HepG2 (cell line): ENCODE results near the gene UQCRC2. TPM values are rescaled to one million over a fixed set of nuclear protein-coding genes. Genes with fewer than 3 reads are reported as not detected.
A peak's percentile ranks its signal among the peaks of the same experiment; 100 is the strongest.

Experiments used
- AKAP8 ChIP-seq: sonication (generic); formaldehyde crosslinking; IDR thresholded peaks from 2 replicates; pipeline ENCODE4 v1.5.1; 2020; ENCODE audit warnings: mild to moderate bottlenecking, missing genetic modification reagents
- CBX2 ChIP-seq, 2 experiments: fragments of 200-600 bp in 1 of 2; sonication (generic); formaldehyde crosslinking in 1 of 2; IDR thresholded peaks; 2 replicates each; pipeline versions ENCODE4 v1.7.0 to v1.8.1; 2018 to 2022; ENCODE audit warnings: low read depth in 2 of 2, low read length in 1 of 2, mild to moderate bottlenecking in 1 of 2, missing genetic modification reagents in 1 of 2
- CHD2 ChIP-seq: IDR thresholded peaks from 2 replicates; pipeline ENCODE4 v1.6.1; 2011; ENCODE audit warnings: low read depth, low read length, improper control_type of control experiment
- GATA4 ChIP-seq: sonication (generic); IDR thresholded peaks from 2 replicates; pipeline ENCODE4 v1.6.1; 2016; ENCODE audit warnings: antibody characterized with exemption, low read depth, borderline replicate concordance
- IKZF1 ChIP-seq: fragments of 450-650 bp; IDR thresholded peaks from 2 replicates; pipeline ENCODE4 v1.7.1; 2016
- ISL2 ChIP-seq: sonication (generic); formaldehyde crosslinking; IDR thresholded peaks from 2 replicates; pipeline ENCODE4 v1.5.0; 2020; ENCODE audit warnings: missing genetic modification reagents
- KAT8 ChIP-seq: IDR thresholded peaks from 2 replicates; pipeline ENCODE4 v1.6.1; 2016; ENCODE audit warnings: missing genetic modification reagents, missing compliant biosample characterization
- MATR3 ChIP-seq: sonication (generic); formaldehyde crosslinking; IDR thresholded peaks from 2 replicates; pipeline ENCODE4 v1.4.0; 2020; ENCODE audit warnings: missing genetic modification reagents
- NFIB ChIP-seq: sonication (generic); formaldehyde crosslinking; IDR thresholded peaks from 2 replicates; pipeline ENCODE4 v1.9.0; 2021; ENCODE audit warnings: missing genetic modification reagents, mild to moderate bottlenecking, borderline replicate concordance
- RARA ChIP-seq: IDR thresholded peaks from 2 replicates; pipeline ENCODE4 v1.6.1; 2016; ENCODE audit warnings: missing genetic modification reagents, missing compliant biosample characterization
- SRY ChIP-seq: sonication (generic); formaldehyde crosslinking; IDR thresholded peaks from 2 replicates; pipeline ENCODE4 v1.8.0; 2022; ENCODE audit warnings: mild to moderate bottlenecking, missing genetic modification reagents
- TCF7L2 ChIP-seq: IDR thresholded peaks from 2 replicates; pipeline ENCODE4 v1.6.1; 2011; ENCODE audit warnings: mild to moderate bottlenecking, low read depth, low read length, moderate library complexity
- ZNF605 ChIP-seq: sonication (generic); formaldehyde crosslinking; IDR thresholded peaks from 2 replicates; pipeline ENCODE4 v1.8.0; 2022; ENCODE audit warnings: mild to moderate bottlenecking, missing genetic modification reagents
- polyA plus RNA-seq, 8 experiments: library from polyadenylated mRNA; depleted of rRNA in 3 of 8; stranded (reverse) in 7 of 8; unstranded in 1 of 8; fragments of >200 nt; fragmentation: Illumina TruSeq in 4 of 8; extraction: Trizol in 4 of 8; gene quantifications; 2 replicates each; pipeline versions ENCODE4 v1.2.1 to v1.2.3, GENCODE V29; 2011 to 2016; ENCODE audit warnings: low read depth in 4 of 8, missing spikeins in 1 of 8, mixed read lengths in 1 of 8; ENCODE audit not compliant: insufficient read depth in 1 of 8
- total RNA-seq, 5 experiments: library from RNA; depleted of rRNA; stranded (reverse); fragments of >200 nt; fragmentation: Illumina TruSeq; extraction: Trizol; gene quantifications; 2 replicates each; pipeline ENCODE4 v1.2.3, GENCODE V29; 2016; ENCODE audit warnings: low read depth in 1 of 5
- TF ChIP-seq, protein P1 (sequence below): conservative IDR thresholded peaks from 2 replicates; pipeline ENCODE4 v1.6.1; 2018; ENCODE audit warnings: missing genetic modification reagents
- TF ChIP-seq, protein P2 (sequence below): sonication (generic); formaldehyde crosslinking; IDR thresholded peaks from 2 replicates; pipeline ENCODE4 v1.5.1; 2020; ENCODE audit warnings: missing genetic modification reagents, mild to moderate bottlenecking, borderline replicate concordance
- TF ChIP-seq, protein P3 (sequence below): IDR thresholded peaks from 2 replicates; pipeline ENCODE4 v1.6.1; 2016; ENCODE audit warnings: missing compliant biosample characterization, missing genetic modification reagents, borderline replicate concordance
- TF ChIP-seq, protein P4 (sequence below): sonication (generic); formaldehyde crosslinking; IDR thresholded peaks from 2 replicates; pipeline ENCODE4 v1.5.1; 2020; ENCODE audit warnings: mild to moderate bottlenecking, moderate library complexity, missing genetic modification reagents
- TF ChIP-seq, protein P5 (sequence below): sonication (generic); formaldehyde crosslinking; IDR thresholded peaks from 2 replicates; pipeline ENCODE4 v1.5.0; 2020; ENCODE audit warnings: mild to moderate bottlenecking, missing genetic modification reagents
- TF ChIP-seq, protein P6 (sequence below), 2 experiments: fragments of 450-650 bp in 1 of 2; sonication (generic) in 1 of 2; formaldehyde crosslinking; IDR thresholded peaks; 2 replicates each; pipeline versions ENCODE4 v1.5.0 to v1.8.0; 2020 to 2022; ENCODE audit warnings: mild to moderate bottlenecking in 1 of 2, missing genetic modification reagents in 1 of 2

The UQCRC2 gene
- total and polyA plus RNA-seq, 2 of the 13 experiments (the other 11 are each of a cell fraction or from before 2014, with no cell fraction given): 442 to 536 TPM

DNA sequence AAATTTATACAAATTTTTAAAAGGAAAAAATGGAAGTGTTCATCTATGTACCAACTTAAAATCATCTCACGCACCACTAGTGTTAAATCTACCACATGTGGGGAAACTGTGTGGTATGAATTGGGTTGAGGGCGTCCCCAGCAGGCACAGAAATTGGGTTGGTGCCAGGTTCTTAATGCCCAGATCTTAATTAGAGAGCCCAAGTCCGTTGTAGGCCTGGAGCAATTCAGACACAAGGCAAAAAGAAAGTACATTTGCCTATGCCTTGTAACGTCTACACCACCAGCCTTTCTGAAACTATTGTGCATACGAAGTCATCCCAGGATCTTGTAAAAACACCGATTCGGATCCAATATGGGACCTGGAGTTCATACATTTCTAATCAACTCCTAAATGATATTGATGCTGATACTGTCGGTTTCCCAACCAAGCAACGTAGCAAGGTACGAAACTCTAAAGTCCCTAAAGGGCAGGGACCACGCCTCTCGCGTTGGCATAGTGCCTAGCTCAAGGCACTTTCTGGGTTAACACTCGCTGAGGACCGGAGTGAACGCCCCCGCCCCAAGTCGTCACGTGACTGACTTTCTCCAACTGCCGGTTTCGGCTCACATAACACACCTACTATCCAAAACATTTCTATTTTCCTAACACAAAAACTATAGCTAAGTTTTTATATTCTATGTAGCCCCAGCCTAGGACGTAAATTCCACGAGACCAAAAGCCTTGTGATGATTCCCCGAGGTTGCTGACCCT lies 945 bp upstream of the UQCRC2 start (continued):
- TF ChIP-seq, protein P1, sequence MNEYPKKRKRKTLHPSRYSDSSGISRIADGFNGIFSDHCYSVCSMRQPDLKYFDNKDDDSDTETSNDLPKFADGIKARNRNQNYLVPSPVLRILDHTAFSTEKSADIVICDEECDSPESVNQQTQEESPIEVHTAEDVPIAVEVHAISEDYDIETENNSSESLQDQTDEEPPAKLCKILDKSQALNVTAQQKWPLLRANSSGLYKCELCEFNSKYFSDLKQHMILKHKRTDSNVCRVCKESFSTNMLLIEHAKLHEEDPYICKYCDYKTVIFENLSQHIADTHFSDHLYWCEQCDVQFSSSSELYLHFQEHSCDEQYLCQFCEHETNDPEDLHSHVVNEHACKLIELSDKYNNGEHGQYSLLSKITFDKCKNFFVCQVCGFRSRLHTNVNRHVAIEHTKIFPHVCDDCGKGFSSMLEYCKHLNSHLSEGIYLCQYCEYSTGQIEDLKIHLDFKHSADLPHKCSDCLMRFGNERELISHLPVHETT: no peak
- no peak; the same call in 1 of the 2 replicates for TF ChIP-seq CHD2
- no peak for TF ChIP-seq KAT8 (CRISPR knock-in tag)
- TF ChIP-seq ISL2 (CRISPR knock-in tag): no peak
- TF ChIP-seq, protein P2, sequence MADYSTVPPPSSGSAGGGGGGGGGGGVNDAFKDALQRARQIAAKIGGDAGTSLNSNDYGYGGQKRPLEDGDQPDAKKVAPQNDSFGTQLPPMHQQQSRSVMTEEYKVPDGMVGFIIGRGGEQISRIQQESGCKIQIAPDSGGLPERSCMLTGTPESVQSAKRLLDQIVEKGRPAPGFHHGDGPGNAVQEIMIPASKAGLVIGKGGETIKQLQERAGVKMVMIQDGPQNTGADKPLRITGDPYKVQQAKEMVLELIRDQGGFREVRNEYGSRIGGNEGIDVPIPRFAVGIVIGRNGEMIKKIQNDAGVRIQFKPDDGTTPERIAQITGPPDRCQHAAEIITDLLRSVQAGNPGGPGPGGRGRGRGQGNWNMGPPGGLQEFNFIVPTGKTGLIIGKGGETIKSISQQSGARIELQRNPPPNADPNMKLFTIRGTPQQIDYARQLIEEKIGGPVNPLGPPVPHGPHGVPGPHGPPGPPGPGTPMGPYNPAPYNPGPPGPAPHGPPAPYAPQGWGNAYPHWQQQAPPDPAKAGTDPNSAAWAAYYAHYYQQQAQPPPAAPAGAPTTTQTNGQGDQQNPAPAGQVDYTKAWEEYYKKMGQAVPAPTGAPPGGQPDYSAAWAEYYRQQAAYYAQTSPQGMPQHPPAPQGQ (CRISPR knock-in tag): 0 out of 2 replicates have a peak, but pooled peaks have one; percentile 72
- no peak for TF ChIP-seq CBX2 (IDR thresholded peaks at IDR 0.05; ENCODE audit: low read depth, low read length)
- TF ChIP-seq CBX2 (CRISPR knock-in tag; IDR thresholded peaks at IDR 0.05; ENCODE audit: low read depth): no peak
- TF ChIP-seq, protein P3, sequence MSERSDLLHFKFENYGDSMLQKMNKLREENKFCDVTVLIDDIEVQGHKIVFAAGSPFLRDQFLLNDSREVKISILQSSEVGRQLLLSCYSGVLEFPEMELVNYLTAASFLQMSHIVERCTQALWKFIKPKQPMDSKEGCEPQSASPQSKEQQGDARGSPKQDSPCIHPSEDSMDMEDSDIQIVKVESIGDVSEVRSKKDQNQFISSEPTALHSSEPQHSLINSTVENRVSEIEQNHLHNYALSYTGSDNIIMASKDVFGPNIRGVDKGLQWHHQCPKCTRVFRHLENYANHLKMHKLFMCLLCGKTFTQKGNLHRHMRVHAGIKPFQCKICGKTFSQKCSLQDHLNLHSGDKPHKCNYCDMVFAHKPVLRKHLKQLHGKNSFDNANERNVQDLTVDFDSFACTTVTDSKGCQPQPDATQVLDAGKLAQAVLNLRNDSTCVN (CRISPR knock-in tag): no peak
- 0 out of 2 replicates have a peak, but pooled peaks have one; percentile 54 for TF ChIP-seq GATA4
- TF ChIP-seq SRY: peak; percentile 54; the same call in 1 of the 2 replicates
- TF ChIP-seq, protein P4, sequence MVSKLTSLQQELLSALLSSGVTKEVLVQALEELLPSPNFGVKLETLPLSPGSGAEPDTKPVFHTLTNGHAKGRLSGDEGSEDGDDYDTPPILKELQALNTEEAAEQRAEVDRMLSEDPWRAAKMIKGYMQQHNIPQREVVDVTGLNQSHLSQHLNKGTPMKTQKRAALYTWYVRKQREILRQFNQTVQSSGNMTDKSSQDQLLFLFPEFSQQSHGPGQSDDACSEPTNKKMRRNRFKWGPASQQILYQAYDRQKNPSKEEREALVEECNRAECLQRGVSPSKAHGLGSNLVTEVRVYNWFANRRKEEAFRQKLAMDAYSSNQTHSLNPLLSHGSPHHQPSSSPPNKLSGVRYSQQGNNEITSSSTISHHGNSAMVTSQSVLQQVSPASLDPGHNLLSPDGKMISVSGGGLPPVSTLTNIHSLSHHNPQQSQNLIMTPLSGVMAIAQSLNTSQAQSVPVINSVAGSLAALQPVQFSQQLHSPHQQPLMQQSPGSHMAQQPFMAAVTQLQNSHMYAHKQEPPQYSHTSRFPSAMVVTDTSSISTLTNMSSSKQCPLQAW: no peak; the same call in 1 of the 2 replicates
- TF ChIP-seq ZNF605 (CRISPR knock-in tag): no peak
- TF ChIP-seq, protein P5, sequence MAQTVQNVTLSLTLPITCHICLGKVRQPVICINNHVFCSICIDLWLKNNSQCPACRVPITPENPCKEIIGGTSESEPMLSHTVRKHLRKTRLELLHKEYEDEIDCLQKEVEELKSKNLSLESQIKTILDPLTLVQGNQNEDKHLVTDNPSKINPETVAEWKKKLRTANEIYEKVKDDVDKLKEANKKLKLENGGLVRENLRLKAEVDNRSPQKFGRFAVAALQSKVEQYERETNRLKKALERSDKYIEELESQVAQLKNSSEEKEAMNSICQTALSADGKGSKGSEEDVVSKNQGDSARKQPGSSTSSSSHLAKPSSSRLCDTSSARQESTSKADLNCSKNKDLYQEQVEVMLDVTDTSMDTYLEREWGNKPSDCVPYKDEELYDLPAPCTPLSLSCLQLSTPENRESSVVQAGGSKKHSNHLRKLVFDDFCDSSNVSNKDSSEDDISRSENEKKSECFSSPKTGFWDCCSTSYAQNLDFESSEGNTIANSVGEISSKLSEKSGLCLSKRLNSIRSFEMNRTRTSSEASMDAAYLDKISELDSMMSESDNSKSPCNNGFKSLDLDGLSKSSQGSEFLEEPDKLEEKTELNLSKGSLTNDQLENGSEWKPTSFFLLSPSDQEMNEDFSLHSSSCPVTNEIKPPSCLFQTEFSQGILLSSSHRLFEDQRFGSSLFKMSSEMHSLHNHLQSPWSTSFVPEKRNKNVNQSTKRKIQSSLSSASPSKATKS (CRISPR knock-in tag): peak; percentile 76; the same call in 1 of the 2 replicates
- TF ChIP-seq AKAP8: peak; percentile 59; the same call in 1 of the 2 replicates
- no peak for TF ChIP-seq TCF7L2
- TF ChIP-seq NFIB: peak; percentile 97
- TF ChIP-seq MATR3 (CRISPR knock-in tag): no peak
- TF ChIP-seq IKZF1: no peak
- TF ChIP-seq RARA (CRISPR knock-in tag): no peak; the same call in 1 of the 2 replicates
- TF ChIP-seq, protein P6, sequence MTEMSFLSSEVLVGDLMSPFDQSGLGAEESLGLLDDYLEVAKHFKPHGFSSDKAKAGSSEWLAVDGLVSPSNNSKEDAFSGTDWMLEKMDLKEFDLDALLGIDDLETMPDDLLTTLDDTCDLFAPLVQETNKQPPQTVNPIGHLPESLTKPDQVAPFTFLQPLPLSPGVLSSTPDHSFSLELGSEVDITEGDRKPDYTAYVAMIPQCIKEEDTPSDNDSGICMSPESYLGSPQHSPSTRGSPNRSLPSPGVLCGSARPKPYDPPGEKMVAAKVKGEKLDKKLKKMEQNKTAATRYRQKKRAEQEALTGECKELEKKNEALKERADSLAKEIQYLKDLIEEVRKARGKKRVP (CRISPR knock-in tag; IDR thresholded peaks at IDR 0.05): peak in 1 of 2 experiments; percentile 39; a peak in 1 of 4 replicates
